Brain microvascular endothelial cell (primary cell): ENCODE measurements around the gene RHBDF2.

Source experiments
- DNase-seq: peaks from one replicate; pipeline ENCODE4 v3.0.0-alpha.2; 2020
- H3K27ac ChIP-seq: fragments of 250-450 bp; sonication (Bioruptor Pico); 2 replicates; pipeline ENCODE4 v1.5.1; 2020; ENCODE audit warnings: mild to moderate bottlenecking, moderate library complexity
- H3K27me3 ChIP-seq: fragments of 250-450 bp; sonication (Bioruptor Pico); replicated peaks from 2 replicates; pipeline ENCODE4 v1.5.1; 2020; ENCODE audit warnings: mild to moderate bottlenecking
- H3K36me3 ChIP-seq: fragments of 250-450 bp; sonication (Bioruptor Pico); replicated peaks from 2 replicates; pipeline ENCODE4 v1.5.1; 2020; ENCODE audit warnings: mild to moderate bottlenecking
- H3K4me3 ChIP-seq: 2 replicates; pipeline ENCODE4 v1.5.1; 2011; ENCODE audit warnings: low read depth, mild to moderate bottlenecking, control low read depth, low read length, moderate library complexity
- in situ Hi-C: cut with HindIII; loops from 2 replicates; pipeline ENCODE4 v1.10.0; 2017; ENCODE audit warnings: low sequenced_read_pairs, low pct_ligation_motif_present
- TF ChIP-seq, protein P1 (sequence below): IDR thresholded peaks from 2 replicates; pipeline ENCODE4 v1.5.1; 2011; ENCODE audit warnings: low read depth, mild to moderate bottlenecking, moderate library complexity, low read length, control low read depth, inconsistent platforms; ENCODE audit errors: missing control alignments

The RHBDF2 gene

DNA sequence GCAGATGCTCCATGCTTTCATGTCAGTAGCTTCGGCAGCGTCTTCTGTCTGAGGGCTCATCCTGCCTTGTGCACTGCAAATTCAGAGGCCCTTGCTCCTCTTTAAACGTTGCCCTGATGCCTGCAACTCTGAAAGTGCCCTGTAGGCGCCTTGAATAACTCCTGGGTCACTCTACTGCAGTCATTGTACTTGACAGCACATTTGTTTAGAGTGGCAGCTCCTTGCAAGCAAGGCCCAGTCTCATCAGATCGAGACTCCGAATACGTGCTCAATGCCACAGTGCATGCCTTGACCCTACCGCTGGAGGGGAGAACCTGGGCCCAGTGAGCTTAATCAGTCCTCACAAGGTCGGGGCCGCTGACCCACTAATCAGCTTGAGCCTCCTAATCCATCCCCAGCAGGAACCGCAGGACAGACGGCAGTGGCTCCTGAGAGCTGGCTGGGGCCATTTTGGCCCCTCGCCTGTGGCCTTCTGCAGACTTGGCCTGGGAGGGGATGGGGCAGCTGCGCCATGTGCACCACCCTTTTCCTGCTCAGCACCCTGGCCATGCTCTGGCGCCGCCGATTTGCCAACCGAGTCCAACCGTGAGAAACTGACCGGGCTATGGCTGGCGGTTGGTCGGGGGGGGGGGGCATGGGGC lies 38.5 kb upstream of the RHBDF2 start, which contains the start of gene PRCD:
TSS of gene PRCD (plus strand) at position 414 of the 641 bp plus-strand sequence. CDS start at position 512, 98 bp downstream.
- peak within 1 kb of the TSS; percentile 49 for H3K4me3 ChIP-seq
- TF ChIP-seq, protein P1, sequence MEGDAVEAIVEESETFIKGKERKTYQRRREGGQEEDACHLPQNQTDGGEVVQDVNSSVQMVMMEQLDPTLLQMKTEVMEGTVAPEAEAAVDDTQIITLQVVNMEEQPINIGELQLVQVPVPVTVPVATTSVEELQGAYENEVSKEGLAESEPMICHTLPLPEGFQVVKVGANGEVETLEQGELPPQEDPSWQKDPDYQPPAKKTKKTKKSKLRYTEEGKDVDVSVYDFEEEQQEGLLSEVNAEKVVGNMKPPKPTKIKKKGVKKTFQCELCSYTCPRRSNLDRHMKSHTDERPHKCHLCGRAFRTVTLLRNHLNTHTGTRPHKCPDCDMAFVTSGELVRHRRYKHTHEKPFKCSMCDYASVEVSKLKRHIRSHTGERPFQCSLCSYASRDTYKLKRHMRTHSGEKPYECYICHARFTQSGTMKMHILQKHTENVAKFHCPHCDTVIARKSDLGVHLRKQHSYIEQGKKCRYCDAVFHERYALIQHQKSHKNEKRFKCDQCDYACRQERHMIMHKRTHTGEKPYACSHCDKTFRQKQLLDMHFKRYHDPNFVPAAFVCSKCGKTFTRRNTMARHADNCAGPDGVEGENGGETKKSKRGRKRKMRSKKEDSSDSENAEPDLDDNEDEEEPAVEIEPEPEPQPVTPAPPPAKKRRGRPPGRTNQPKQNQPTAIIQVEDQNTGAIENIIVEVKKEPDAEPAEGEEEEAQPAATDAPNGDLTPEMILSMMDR = no peak
- no peaks in the 10 kb centered on the region for H3K36me3 ChIP-seq

DNA sequence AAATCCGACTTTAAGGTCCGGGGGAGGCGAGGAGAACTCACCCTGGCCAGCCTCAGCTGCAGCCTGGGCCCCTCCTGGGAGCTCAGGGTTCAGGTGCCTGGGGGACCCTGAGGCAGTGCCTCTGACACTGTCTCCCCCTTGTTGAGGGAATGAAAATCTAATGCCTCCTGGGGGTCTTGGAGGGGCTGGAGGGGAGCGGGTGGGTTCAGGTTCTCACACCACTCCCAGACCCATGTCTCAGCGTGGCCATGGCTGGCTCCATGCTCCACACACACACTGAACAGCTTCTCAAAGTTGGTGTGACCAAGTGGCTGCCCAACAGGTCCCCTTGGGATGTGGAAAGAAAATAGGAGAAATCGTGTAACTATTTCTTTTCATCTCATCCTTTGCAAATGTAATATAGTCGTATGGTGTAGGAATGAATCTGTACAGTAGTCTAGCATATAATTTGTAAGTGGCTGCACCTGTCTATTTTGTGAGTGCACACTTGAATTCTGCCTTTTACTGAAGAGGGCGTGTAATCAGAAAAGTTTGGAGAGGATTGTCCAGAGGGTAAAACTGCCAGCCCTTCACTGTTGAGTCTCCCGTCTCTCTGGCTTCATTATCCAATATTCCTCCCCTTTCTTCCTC lies 37.8 kb upstream of the RHBDF2 start:
- in situ Hi-C loops = no loop called here
- DNase-seq = no peak
- Histone ChIP-seq H3K4me3 (no peak overlapping the region), H3K36me3 (no peaks in the 10 kb centered on the region), H3K27ac (no peak overlapping the region), H3K27me3 (no peaks in the 10 kb centered on the region)
- TF ChIP-seq, protein P1 = no peak

More for the DNA sequence above, 38.5 kb upstream of the RHBDF2 start, which contains the start of gene PRCD:
- in situ Hi-C loops = no loop called here
- Histone ChIP-seq H3K27ac (no peak within 1 kb of the TSS), H3K27me3 (no peaks in the 10 kb centered on the region)
- DNase-seq = no peak

DNA sequence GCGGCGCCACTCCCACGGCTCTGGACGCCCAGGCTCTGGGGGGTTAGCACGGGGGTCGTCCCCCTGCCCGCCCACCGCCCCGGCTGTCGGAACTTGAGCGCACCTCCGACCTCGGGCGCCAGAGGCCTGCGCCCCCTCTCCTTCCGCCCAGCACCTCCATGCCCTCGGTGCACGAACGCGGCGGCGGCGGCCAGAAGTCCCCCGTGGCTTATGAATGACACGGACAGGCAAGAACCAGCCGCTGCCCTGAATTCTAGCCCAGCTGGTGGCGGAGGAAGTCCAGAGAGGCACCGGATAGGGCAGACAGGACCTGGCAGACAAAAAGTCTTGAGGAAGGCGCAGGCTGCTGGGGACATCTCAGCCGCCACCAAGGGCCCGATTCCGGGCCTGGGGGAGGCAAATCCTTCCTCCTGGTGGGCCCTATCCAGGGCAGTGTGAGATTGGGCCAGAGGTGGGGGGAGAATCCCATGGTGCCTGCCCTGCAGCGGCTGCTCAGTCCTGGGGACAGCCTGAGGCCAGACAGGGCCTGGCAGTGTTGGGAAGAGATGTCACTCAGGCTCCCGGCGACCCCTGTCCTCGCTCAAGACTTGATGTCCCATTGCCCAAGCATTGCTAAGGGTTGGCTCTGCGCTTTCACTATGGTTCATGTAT lies 37.2 kb upstream of the RHBDF2 start:
- no peak for DNase-seq
- H3K36me3 ChIP-seq = no peaks in the 10 kb centered on the region
- in situ Hi-C loops = no loop called here
- TF ChIP-seq, protein P1 = no peak
- no peak overlapping the region for H3K27ac ChIP-seq
- H3K27me3 ChIP-seq = no peaks in the 10 kb centered on the region
- peak overlapping the region; percentile 58 for H3K4me3 ChIP-seq

DNA sequence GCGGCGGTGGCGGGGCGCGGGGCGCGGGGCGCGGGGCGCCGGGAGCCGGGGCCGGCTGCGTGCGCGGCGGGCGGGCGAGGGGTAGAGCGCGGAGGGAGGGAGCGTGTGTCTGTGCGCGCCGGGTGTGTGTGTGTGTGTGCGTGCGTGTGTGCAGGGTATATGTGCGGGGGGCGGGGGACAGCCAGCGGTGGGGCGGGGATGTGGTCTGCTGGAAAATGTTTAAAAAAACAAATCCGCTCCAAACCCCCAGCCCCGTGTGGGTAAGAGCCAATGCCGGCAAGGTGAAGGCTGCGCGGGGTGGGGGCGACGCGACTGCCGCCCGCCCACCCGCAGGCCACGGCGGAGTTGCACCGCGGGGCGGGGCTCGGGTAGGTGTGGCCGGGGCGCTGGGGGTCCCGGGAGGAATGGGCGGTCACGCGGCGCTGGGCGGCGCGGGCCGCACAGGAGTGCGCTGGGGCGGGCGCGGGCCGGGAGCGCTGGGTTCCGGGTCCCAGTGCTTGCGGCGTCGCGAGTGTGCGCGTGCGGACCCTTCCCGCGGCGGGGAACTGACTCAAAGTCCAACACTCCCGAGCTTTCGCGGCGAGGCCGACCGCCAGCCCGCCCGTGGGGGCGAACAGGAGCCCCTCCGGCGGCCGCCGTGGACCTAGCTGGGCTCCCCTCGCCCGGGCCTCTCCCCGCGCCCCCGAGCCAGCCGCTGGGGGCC lies 36.5 kb upstream of the RHBDF2 start, which contains the start of gene CYGB:
TSS of gene CYGB (minus strand) at position 132 of the 703 bp plus-strand sequence. CDS start 167 bp downstream, outside the sequence.
- TF ChIP-seq, protein P1 = no peak
- Histone ChIP-seq H3K27me3 (no peaks in the 10 kb centered on the region), H3K4me3 (peak within 1 kb of the TSS; percentile 58), H3K27ac (no peak within 1 kb of the TSS), H3K36me3 (no peaks in the 10 kb centered on the region)
- DNase-seq = no peak
- in situ Hi-C loops = no loop called here

DNA sequence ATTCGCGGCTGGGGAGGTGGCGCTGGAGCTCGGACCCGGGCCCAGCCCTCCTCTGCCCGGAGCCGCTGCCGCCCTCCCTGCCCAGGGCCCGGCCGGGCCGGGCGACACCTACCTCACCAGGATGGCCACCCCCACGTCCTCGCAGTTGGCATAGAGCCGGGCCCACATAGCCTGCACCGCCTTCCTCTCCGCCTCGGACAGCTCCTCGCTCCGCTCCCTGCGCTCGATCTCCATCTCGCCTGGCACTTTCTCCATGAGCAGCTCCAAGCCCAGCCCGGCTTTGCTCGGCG lies 36.0 kb upstream of the RHBDF2 start:
- DNase-seq = no peak
- in situ Hi-C loops = no loop called here
- H3K27ac ChIP-seq = no peak overlapping the region
- no peaks in the 10 kb centered on the region for H3K36me3 ChIP-seq
- H3K4me3 ChIP-seq = peak overlapping the region; percentile 58
- TF ChIP-seq, protein P1 = no peak
- H3K27me3 ChIP-seq = no peaks in the 10 kb centered on the region
